RWPE2 (cell line): ENCODE data around the gene RIMBP2.

Source experiments
- ATAC-seq: fragments of 200-7000 bp; cut with Tn5 transposase; 3 replicates; pipeline ENCODE4 v1.9.1; 2021; ENCODE audit warnings: low read depth
- DNase-seq: peaks from one replicate; pipeline ENCODE4 v3.0.0-alpha.2; 2020; ENCODE audit warnings: low spot score
- H3K27ac ChIP-seq: fragments of 450-650 bp; 2 replicates; pipeline ENCODE4 v1.5.1; 2017; ENCODE audit warnings: mild to moderate bottlenecking; ENCODE audit not compliant: poor library complexity, severe bottlenecking
- H3K27me3 ChIP-seq: fragments of 250-450 bp; sonication (Bioruptor Pico); 2 replicates; pipeline ENCODE4 v1.5.1; 2021; ENCODE audit warnings: mild to moderate bottlenecking, moderate library complexity; ENCODE audit not compliant: insufficient read depth, poor library complexity, severe bottlenecking
- H3K36me3 ChIP-seq: fragments of 250-450 bp; sonication (Bioruptor Pico); 2 replicates; pipeline ENCODE4 v1.5.1; 2020; ENCODE audit warnings: low read depth, mild to moderate bottlenecking, moderate library complexity
- H3K4me1 ChIP-seq: fragments of 250-450 bp; sonication (Bioruptor Pico); 2 replicates; pipeline ENCODE4 v1.5.1; 2021; ENCODE audit warnings: mild to moderate bottlenecking, moderate library complexity; ENCODE audit not compliant: insufficient read depth, poor library complexity, severe bottlenecking
- H3K4me3 ChIP-seq: fragments of 250-450 bp; sonication (Bioruptor Pico); 2 replicates; pipeline ENCODE4 v1.5.1; 2021; ENCODE audit warnings: mild to moderate bottlenecking, moderate library complexity; ENCODE audit not compliant: severe bottlenecking
- H3K9me3 ChIP-seq: fragments of 250-450 bp; sonication (Bioruptor Pico); 2 replicates; pipeline ENCODE4 v1.5.1; 2021; ENCODE audit warnings: mild to moderate bottlenecking, moderate library complexity; ENCODE audit not compliant: severe bottlenecking
- TF ChIP-seq, protein P1 (sequence below): fragments of 450-650 bp; IDR thresholded peaks from one replicate; pipeline ENCODE4 v1.5.1; 2017; ENCODE audit warnings: mild to moderate bottlenecking, moderate library complexity; ENCODE audit not compliant: poor library complexity, severe bottlenecking

Gene RIMBP2

DNA sequence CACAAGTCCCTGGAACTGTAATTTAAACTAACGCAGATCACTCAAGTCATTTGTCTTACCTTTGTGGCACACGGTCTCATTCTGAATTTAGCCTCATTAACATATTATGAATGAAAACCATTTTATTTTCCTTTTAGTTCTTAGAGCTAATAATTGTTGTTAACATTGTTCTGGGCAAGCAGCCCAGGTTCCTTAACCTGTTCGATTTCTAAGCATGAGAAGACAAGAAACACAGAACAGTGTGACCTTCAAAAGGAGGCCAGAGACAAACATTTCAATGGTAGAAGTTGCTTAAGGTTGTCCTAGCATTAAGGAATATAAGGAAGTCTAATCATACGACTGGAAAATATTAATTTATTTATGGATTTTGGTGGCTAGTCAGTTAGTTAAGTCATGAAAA lies 343.2 kb downstream of the RIMBP2 start:
- no peak for DNase-seq
- no peaks in the 10 kb centered on the region for H3K27me3 ChIP-seq

DNA sequence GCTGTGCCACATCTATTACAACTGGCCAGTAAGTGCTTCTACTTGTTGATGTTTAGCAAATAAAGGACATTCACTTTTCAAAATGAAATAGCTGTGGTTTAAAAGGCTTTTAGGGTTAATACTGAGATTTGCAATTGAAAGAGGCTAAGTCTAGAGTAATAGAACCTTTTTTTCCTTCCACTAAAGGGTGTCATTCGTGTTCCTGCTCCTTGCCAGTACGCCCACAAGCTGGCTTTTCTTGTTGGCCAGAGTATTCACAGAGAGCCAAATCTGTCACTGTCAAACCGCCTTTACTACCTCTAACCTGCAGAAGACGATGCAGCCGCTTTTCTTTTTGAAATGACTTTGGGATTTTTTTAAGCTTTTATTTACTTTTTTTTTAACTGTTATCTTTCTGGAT lies 344.8 kb downstream of the RIMBP2 start:
- TF ChIP-seq, protein P1, sequence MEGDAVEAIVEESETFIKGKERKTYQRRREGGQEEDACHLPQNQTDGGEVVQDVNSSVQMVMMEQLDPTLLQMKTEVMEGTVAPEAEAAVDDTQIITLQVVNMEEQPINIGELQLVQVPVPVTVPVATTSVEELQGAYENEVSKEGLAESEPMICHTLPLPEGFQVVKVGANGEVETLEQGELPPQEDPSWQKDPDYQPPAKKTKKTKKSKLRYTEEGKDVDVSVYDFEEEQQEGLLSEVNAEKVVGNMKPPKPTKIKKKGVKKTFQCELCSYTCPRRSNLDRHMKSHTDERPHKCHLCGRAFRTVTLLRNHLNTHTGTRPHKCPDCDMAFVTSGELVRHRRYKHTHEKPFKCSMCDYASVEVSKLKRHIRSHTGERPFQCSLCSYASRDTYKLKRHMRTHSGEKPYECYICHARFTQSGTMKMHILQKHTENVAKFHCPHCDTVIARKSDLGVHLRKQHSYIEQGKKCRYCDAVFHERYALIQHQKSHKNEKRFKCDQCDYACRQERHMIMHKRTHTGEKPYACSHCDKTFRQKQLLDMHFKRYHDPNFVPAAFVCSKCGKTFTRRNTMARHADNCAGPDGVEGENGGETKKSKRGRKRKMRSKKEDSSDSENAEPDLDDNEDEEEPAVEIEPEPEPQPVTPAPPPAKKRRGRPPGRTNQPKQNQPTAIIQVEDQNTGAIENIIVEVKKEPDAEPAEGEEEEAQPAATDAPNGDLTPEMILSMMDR = no peak
- DNase-seq = no peak
- Histone ChIP-seq H3K36me3 (no peaks in the 10 kb centered on the region), H3K9me3 (no peaks in the 10 kb centered on the region), H3K27me3 (no peaks in the 10 kb centered on the region), H3K4me1 (no peaks in the 10 kb centered on the region), H3K27ac (no peak overlapping the region), H3K4me3 (no peak overlapping the region)
- ATAC-seq = no peak

More for the DNA sequence above, 343.2 kb downstream of the RIMBP2 start:
- Histone ChIP-seq H3K27ac (no peak overlapping the region), H3K4me3 (no peak overlapping the region), H3K9me3 (no peaks in the 10 kb centered on the region), H3K4me1 (no peaks in the 10 kb centered on the region), H3K36me3 (no peaks in the 10 kb centered on the region)
- no peak for ATAC-seq
- TF ChIP-seq, protein P1 = no peak

DNA sequence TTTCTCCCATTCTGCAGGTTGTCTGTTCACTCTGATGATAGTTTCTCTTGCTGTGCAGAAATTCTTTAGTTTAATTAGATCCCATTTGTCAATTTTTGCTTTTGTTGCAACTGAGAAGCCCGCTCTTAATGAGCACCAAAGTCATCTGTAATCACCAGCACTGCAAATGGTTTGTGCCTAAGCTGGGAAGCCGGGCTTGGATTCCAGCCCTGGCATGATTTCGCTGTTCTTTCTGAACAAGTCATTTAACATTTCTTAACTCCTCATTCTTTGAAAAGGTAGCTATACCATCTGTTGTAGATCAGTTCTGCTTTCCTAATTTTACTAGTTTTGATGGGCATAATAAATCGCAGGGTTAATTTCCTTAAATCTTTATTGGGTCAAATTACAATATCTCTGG lies 346.3 kb downstream of the RIMBP2 start:
- ATAC-seq (no peak), DNase-seq (no peak)
- Histone ChIP-seq H3K9me3 (no peaks in the 10 kb centered on the region), H3K27me3 (no peaks in the 10 kb centered on the region), H3K4me1 (no peaks in the 10 kb centered on the region), H3K4me3 (no peak overlapping the region), H3K27ac (no peak overlapping the region), H3K36me3 (no peaks in the 10 kb centered on the region)
- TF ChIP-seq, protein P1 = no peak

DNA sequence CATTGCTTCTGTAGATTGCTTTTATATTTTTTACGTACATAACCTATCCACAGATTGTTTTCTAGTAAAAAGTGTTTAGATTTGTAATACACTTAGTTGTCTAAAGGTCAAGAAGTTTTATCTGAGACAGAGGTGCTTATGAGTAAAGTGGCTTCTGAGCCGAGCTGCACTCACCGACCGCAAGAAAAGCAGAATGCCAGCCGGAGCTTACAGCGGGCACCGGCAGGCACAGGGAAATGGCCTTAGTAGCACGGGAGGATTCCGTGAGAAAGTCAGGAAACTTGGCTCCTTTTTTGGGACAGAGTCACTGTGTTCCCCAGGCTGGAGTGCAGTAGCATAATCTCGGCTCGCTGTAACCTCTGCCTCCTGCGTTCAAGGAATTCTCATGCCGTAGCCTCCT lies 348.6 kb downstream of the RIMBP2 start:
- Histone ChIP-seq H3K4me3 (no peak overlapping the region), H3K27ac (no peak overlapping the region)
- DNase-seq = no peak

DNA sequence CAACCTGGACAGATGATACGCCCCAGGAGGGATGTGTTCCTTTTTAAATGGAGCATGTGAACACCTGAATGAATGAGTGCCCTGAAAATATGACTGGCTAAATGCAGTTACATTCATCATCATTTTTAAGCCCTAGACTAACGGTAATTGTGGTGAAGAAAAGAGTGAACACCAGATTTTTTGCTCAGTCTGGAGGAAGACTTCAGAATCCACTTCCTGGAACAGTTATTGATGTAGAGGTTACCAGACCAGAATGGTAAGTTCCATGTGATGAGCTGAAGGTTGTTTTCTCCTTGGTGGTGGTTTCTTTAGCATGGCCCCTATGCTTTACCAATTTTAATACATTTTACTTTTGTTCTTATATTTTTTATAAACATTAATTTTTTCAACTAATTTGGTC lies 349.1 kb downstream of the RIMBP2 start:
- Histone ChIP-seq H3K9me3 (no peaks in the 10 kb centered on the region), H3K27ac (no peak overlapping the region), H3K36me3 (no peaks in the 10 kb centered on the region), H3K27me3 (no peaks in the 10 kb centered on the region), H3K4me1 (no peaks in the 10 kb centered on the region), H3K4me3 (no peak overlapping the region)
- no peak for DNase-seq
- TF ChIP-seq, protein P1 = no peak
- ATAC-seq = no peak

More for the DNA sequence above, 348.6 kb downstream of the RIMBP2 start:
- Histone ChIP-seq H3K9me3 (no peaks in the 10 kb centered on the region), H3K27me3 (no peaks in the 10 kb centered on the region), H3K36me3 (no peaks in the 10 kb centered on the region), H3K4me1 (no peaks in the 10 kb centered on the region)
- no peak for ATAC-seq
- TF ChIP-seq, protein P1 = no peak
